NT2/D1 (cell line): ENCODE results near the gene PPP2R3B.
"Not testable (repeated sequence)": the region's sequence is repeated elsewhere in the genome, so short reads cannot be mapped to it uniquely, and the experiment has no call there.

ENCODE experiments used
- SUZ12 ChIP-seq: IDR thresholded peaks from 2 replicates; pipeline ENCODE4 v1.6.1; 2011; ENCODE audit not compliant: insufficient read length, insufficient read depth; ENCODE audit errors: extremely low read depth
- YY1 ChIP-seq: IDR thresholded peaks from 2 replicates; pipeline ENCODE4 v1.6.1; 2011; ENCODE audit not compliant: insufficient read length, insufficient read depth

DNA sequence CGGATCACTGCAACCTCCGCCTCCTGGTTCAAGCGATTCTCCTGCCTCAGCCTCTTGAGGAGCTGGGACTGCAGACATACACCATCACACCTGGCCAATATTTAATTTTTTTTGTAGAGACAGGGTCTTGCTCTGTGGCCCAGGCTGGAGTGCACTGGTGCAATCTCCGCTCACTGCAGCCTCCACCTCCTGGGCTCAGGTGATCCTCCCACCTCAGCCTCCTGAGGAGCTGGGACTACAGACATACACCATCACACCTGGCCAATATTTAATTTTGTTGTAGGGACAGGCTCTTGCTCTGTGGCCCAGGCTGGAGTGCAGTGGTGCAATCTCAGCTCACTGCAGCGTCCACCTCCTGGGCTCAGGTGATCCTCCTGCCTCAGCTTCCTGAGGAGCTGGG, 28.8 kb upstream of the PPP2R3B start:
- not testable (repeated sequence) for TF ChIP-seq YY1, SUZ12
